Choroid plexus epithelial cell (primary cell): Measurements from ENCODE around the gene PHRF1.
A peak's percentile ranks its signal among the peaks of the same experiment; 100 is the strongest.
"Not testable (repeated sequence)": the region's sequence is repeated elsewhere in the genome, so short reads cannot be mapped to it uniquely, and the experiment has no call there.

ENCODE experiments used
- DNase-seq: peaks from one replicate; pipeline ENCODE4 v3.0.0-alpha.2; 2010; ENCODE audit warnings: low read depth
- H3K4me3 ChIP-seq: 2 replicates; pipeline ENCODE4 v1.5.1; 2011; ENCODE audit warnings: low read depth, mild to moderate bottlenecking, control low read depth, low read length, moderate library complexity
- CTCF ChIP-seq: conservative IDR thresholded peaks from 2 replicates; pipeline ENCODE4 v1.5.1; 2011; ENCODE audit warnings: low read depth, mild to moderate bottlenecking, control low read depth, inconsistent platforms, low read length, moderate library complexity

Gene PHRF1

GRCh38 chr11:571802-572185 is 4.5 kb upstream of the PHRF1 start:
- DNase-seq = no peak
- TF ChIP-seq CTCF = no peak
- no peak overlapping the region for H3K4me3 ChIP-seq

GRCh38 chr11:573146-573759 is 3.0 kb upstream of the PHRF1 start:
- H3K4me3 ChIP-seq = no peak overlapping the region
- no peak for DNase-seq
- TF ChIP-seq CTCF = no peak

- not testable (repeated sequence) for H3K4me3 ChIP-seq, DNase-seq
These were observed 2.2 kb upstream of the PHRF1 start for GRCh38 chr11:574031-574570.

GRCh38 chr11:574632-575312 is 1.5 kb upstream of the PHRF1 start:
- DNase-seq = no peak
- TF ChIP-seq CTCF = no peak
- peak overlapping the region; percentile 64 for H3K4me3 ChIP-seq

- H3K4me3 ChIP-seq = peak overlapping the region; percentile 64
- TF ChIP-seq CTCF = no peak
- peak; percentile 32 for DNase-seq
These were observed 816 bp upstream of the PHRF1 start for GRCh38 chr11:575313-575995.

GRCh38 chr11:576811-577610 is 741 bp downstream of the PHRF1 start:
- TF ChIP-seq CTCF = no peak
- H3K4me3 ChIP-seq = peak overlapping the region; percentile 93
- DNase-seq = peak; percentile 34

GRCh38 chr11:577611-577894 is 1.3 kb downstream of the PHRF1 start:
- H3K4me3 ChIP-seq = peak overlapping the region; percentile 93
- DNase-seq = no peak
- no peak for TF ChIP-seq CTCF
